Measurements from ENCODE around the gene SHISA6. TPM values are rescaled to one million over a fixed set of nuclear protein-coding genes. Genes with fewer than 3 reads are reported as not detected.

SHISA6 gene
- polyA plus RNA-seq, 1 experiment: not detected

- ChIA-PET POLR2A (no interaction called here), CTCF (no interaction called here)
- no peak for DNase-seq (ENCODE audit: low read depth)
- Histone ChIP-seq H3K36me3 (ENCODE audit: control insufficient read depth, insufficient read depth, low read length) (no peaks in the 10 kb centered on the region), H3K4me3 (ENCODE audit: low read depth, low read length) (no peak overlapping the region), H3K27me3 (ENCODE audit: control insufficient read depth, insufficient read depth, low read length) (no peaks in the 10 kb centered on the region)
- no peak for TF ChIP-seq CTCF (IDR thresholded peaks at IDR 0.05; ENCODE audit: insufficient read depth, low read depth, low read length)
These were observed 150.1 kb downstream of the SHISA6 start for GRCh38 chr17:11391134-11391533.

- Histone ChIP-seq H3K4me3 (ENCODE audit: low read depth, low read length) (no peak overlapping the region), H3K27me3 (ENCODE audit: control insufficient read depth, insufficient read depth, low read length) (no peaks in the 10 kb centered on the region), H3K36me3 (ENCODE audit: control insufficient read depth, insufficient read depth, low read length) (no peaks in the 10 kb centered on the region)
- TF ChIP-seq CTCF (IDR thresholded peaks at IDR 0.05; ENCODE audit: insufficient read depth, low read depth, low read length): no peak
- ChIA-PET POLR2A (no interaction called here), CTCF (interaction anchor here (1.4 kb wide), 1 partner anchor 17 kb away, joined by 3 read pairs; no protein-coding TSS in a partner anchor)
- DNase-seq (ENCODE audit: low read depth): no peak
These were observed 163.6 kb downstream of the SHISA6 start for GRCh38 chr17:11404431-11405276.

- POLR2A ChIA-PET: no interaction called here
- TF ChIP-seq CTCF (IDR thresholded peaks at IDR 0.05; ENCODE audit: insufficient read depth, low read depth, low read length): no peak
- Histone ChIP-seq H3K36me3 (ENCODE audit: control insufficient read depth, insufficient read depth, low read length) (no peaks in the 10 kb centered on the region), H3K4me3 (ENCODE audit: low read depth, low read length) (no peak overlapping the region), H3K27me3 (ENCODE audit: control insufficient read depth, insufficient read depth, low read length) (no peaks in the 10 kb centered on the region)
- CTCF ChIA-PET: no interaction called here
- no peak for DNase-seq (ENCODE audit: low read depth)
These were observed 165.7 kb downstream of the SHISA6 start for GRCh38 chr17:11406716-11407115.

- no peak for TF ChIP-seq CTCF (IDR thresholded peaks at IDR 0.05; ENCODE audit: insufficient read depth, low read depth, low read length)
- no peaks in the 10 kb centered on the region for H3K27me3 ChIP-seq (ENCODE audit: control insufficient read depth, insufficient read depth, low read length)
- POLR2A ChIA-PET: no interaction called here
These were observed 171.6 kb downstream of the SHISA6 start for GRCh38 chr17:11412654-11413053.

GRCh38 chr17:11418342-11418741 lies 177.3 kb downstream of the SHISA6 start:
- H3K4me3 ChIP-seq (ENCODE audit: low read depth, low read length): no peak overlapping the region
- H3K36me3 ChIP-seq (ENCODE audit: control insufficient read depth, insufficient read depth, low read length): no peaks in the 10 kb centered on the region
- TF ChIP-seq CTCF (IDR thresholded peaks at IDR 0.05; ENCODE audit: insufficient read depth, low read depth, low read length): no peak
- no peak for DNase-seq (ENCODE audit: low read depth)
- CTCF ChIA-PET: no interaction called here
- POLR2A ChIA-PET: no interaction called here
- H3K27me3 ChIP-seq (ENCODE audit: control insufficient read depth, insufficient read depth, low read length): no peaks in the 10 kb centered on the region

More at GRCh38 chr17:11412654-11413053, 171.6 kb downstream of the SHISA6 start:
- no peak for DNase-seq (ENCODE audit: low read depth)
- H3K4me3 ChIP-seq (ENCODE audit: low read depth, low read length): no peak overlapping the region
- CTCF ChIA-PET: no interaction called here
- H3K36me3 ChIP-seq (ENCODE audit: control insufficient read depth, insufficient read depth, low read length): no peaks in the 10 kb centered on the region
